SJSA1 (cell line): ENCODE data around the gene A2ML1. TPM values are rescaled to one million over a fixed set of nuclear protein-coding genes. Genes with fewer than 3 reads are reported as not detected.
"Not testable (repeated sequence)": the region's sequence is repeated elsewhere in the genome, so short reads cannot be mapped to it uniquely, and the experiment has no call there.

Experiments
- DNase-seq, 2 experiments: peaks; one replicate each; pipeline ENCODE4 v3.0.0-alpha.2; 2015 to 2020; ENCODE audit warnings: low spot score in 2 of 2, low read depth in 1 of 2
- H3K27ac ChIP-seq: fragments of 250-450 bp; sonication (Bioruptor Pico); 2 replicates; pipeline ENCODE4 v1.5.1; 2020; ENCODE audit warnings: mild to moderate bottlenecking, moderate library complexity
- H3K27me3 ChIP-seq: fragments of 250-450 bp; sonication (Bioruptor Pico); replicated peaks from 2 replicates; pipeline ENCODE4 v1.5.1; 2020; ENCODE audit warnings: mild to moderate bottlenecking, moderate library complexity
- H3K36me3 ChIP-seq: fragments of 250-450 bp; sonication (Bioruptor Pico); 2 replicates; pipeline ENCODE4 v1.5.1; 2020; ENCODE audit warnings: mild to moderate bottlenecking
- H3K4me1 ChIP-seq: fragments of 250-450 bp; sonication (Bioruptor Pico); replicated peaks from 2 replicates; pipeline ENCODE4 v1.6.1; 2021; ENCODE audit warnings: mild to moderate bottlenecking
- H3K4me3 ChIP-seq: fragments of 250-450 bp; sonication (Bioruptor Pico); 2 replicates; pipeline ENCODE4 v1.5.1; 2020; ENCODE audit warnings: mild to moderate bottlenecking
- H3K9me3 ChIP-seq: fragments of 250-450 bp; sonication (Bioruptor Pico); replicated peaks from 2 replicates; pipeline ENCODE4 v1.5.1; 2020; ENCODE audit warnings: mild to moderate bottlenecking
- total RNA-seq: library from RNA; depleted of rRNA; stranded (reverse); fragments of >200 nt; shearing (Covaris generic); gene quantifications from 2 replicates; pipeline ENCODE4 v1.2.3, GENCODE V29; 2014; rRNA removed

The A2ML1 gene
- total RNA-seq, 1 experiment from 2014 or later, result not detected

DNA sequence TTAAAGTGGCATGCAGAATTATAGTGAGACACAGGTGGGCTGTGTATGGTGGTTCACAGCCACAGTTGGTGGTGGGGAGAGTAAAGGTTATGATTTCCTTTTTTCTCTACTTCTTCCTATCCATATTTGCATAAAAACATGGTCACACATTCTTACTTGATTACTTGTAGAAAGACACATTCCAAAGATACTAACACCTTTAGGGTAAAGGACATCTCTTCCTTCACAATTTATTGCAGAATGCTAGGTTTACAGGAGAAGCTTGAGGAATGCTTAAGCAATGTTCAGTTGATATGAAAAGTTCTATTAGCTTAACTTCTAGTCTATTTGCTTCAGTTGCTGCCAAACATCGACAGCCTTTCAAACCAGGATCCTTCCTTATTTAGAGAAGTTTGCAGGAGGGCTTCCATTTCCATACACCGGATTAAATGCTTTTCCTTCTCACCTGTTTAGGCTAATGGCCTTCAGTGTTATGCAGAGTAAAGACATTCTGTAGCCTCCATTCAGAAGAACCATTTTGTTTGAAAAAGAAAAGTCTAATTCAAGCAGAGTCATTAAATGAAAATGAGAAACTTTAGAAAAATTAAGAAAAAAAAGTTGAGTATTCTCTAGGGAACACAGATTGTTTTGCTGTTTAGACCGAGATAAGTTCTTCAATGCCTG, 89.3 kb downstream of the A2ML1 start:
- H3K27me3 ChIP-seq, result no peaks in the 10 kb centered on the region
- no peaks in the 10 kb centered on the region for H3K36me3 ChIP-seq
- H3K9me3 ChIP-seq, result no peaks in the 10 kb centered on the region
- no peak overlapping the region for H3K27ac ChIP-seq
- DNase-seq, result no peak
- peaks cover 13% of the 10 kb centered on the region for H3K4me1 ChIP-seq
- H3K4me3 ChIP-seq, result no peak overlapping the region

DNA sequence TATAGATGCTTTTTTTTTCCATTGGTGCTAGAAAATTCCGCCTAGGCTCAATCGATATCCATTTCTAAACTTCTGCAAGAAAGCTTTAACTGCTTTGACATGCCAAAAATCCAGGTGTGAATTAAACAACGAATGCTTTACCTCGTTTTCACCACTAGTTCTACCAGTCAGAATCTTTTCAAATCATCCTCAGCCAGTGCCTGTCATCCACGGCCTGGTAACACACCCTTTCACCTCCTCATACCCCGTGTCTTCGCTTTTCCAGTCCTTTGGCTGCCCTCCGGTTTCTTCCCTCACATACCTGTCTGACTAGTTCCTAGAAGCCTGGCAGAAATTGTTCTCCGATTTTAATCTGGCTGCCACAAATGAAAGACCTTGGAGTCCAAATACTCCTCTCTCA, 90.5 kb downstream of the A2ML1 start:
- no peak for DNase-seq
- Histone ChIP-seq H3K9me3 (no peaks in the 10 kb centered on the region), H3K27me3 (no peaks in the 10 kb centered on the region), H3K4me3 (no peak overlapping the region), H3K36me3 (no peaks in the 10 kb centered on the region), H3K27ac (no peak overlapping the region), H3K4me1 (peaks cover 13% of the 10 kb centered on the region)

DNA sequence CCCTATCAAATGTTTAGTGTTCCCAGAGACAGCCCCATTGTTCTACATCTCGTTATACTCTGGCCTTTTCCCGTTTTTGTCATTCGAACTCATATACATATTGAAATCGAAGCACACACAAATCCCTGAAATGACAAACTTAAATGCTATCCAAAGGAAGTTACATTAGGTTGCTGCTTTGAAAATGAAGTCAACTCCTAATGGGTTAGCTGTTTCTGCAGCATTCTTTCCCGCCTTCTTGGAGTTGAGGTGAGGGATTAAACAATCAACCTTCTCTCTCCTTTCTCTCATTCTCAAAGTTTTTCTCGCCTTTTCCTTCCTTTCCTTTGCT, 91.2 kb downstream of the A2ML1 start:
- H3K36me3 ChIP-seq, result peaks cover 2% of the 10 kb centered on the region; the same call in 1 of the 2 replicates
- no peaks in the 10 kb centered on the region for H3K9me3 ChIP-seq
- H3K27ac ChIP-seq, result peak overlapping the region; percentile 80
- H3K4me3 ChIP-seq, result peak overlapping the region; percentile 75
- DNase-seq, result no peak
- peaks cover 13% of the 10 kb centered on the region for H3K4me1 ChIP-seq
- no peaks in the 10 kb centered on the region for H3K27me3 ChIP-seq

DNA sequence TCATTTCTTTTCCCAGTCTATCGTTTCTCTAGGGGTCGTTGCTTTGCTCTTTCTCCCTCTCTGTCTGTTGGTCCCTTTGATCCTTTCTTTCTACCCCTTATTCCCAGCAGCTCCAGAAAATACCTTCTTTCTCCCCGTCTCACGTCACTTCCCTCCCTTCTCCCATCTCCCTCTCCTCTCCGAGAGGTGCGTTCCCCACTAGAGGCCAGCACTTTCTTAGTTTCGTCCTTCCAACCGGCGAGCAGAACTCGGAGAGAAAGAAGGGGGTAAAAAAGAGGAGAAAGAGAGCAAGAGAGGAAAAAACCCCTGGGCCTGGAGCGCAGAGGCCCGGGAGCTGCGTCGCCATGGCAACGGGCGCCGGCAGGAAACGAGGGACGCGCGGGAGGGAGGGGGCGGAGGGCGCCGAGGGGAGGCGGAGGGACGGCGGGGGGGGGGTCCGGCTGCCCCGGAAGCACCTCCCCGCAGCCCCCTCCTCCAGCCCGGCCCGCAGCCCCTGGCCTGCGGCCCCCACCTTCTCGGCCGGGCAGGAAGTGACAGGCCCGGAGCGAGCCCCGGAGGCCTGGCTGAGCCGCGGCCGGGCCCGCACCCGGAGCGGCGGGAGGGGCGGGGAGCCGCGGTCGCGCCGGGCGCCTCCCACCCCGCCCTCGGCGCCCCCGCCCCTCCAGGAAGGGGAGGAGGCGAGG, 91.8 kb downstream of the A2ML1 start, which contains the start of gene PHC1:
Gene PHC1 (plus strand): TSS at position 477 of the 683 bp plus-strand sequence. CDS start 3,169 bp downstream, outside the sequence.
- Histone ChIP-seq H3K27ac (peak within 1 kb of the TSS; percentile 80), H3K4me1 (peaks cover 13% of the 10 kb centered on the region), H3K4me3 (peak within 1 kb of the TSS; percentile 75)
- not testable (repeated sequence) for H3K27me3 ChIP-seq, H3K9me3 ChIP-seq, H3K36me3 ChIP-seq
- DNase-seq, result peak; percentile 82 to 86

DNA sequence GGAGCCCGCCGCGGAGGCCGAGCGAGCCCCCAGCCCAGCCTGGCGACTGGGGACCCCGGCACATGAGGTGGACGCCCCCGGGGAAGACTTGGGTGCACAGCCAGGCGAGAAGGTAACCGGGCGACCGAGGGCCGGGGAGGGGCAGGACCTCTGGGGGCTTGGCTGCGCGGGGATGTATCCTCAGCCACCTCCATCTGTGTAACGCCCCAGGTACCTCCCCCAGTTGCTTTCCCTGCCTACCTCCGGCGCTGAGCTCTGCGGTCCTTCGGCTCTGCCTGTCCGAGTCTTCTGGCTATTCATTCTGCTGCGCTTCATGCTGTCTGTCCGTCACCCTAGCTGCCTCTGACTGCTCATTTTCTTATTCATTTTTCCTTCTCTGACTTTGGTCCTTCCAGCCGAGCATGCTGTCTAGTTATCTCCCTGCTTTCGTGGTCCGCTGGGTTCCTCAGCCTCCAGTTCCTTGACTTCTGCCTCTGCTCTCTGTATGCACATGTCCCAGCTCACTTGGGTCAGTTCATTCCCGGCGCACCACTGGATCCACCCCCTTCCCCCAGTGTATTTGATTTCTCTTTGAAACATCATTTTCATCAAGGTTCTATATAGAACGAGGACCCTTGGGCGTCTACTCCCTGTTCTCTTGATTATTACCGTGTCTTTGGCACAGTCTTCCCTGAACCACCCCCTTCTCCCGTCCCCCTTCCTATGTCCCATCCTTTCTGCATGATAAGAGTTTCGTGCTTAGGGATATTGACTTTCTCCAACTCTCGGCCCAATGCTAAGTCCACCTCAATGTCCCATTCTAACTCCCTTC, 92.5 kb downstream of the A2ML1 start:
- DNase-seq, result peak; percentile 49 to 54
- no peaks in the 10 kb centered on the region for H3K27me3 ChIP-seq
- H3K9me3 ChIP-seq, result no peaks in the 10 kb centered on the region
- peak overlapping the region; percentile 75 for H3K4me3 ChIP-seq
- H3K36me3 ChIP-seq, result peaks cover 13% of the 10 kb centered on the region; the same call in 1 of the 2 replicates
- H3K4me1 ChIP-seq, result peaks cover 13% of the 10 kb centered on the region
- H3K27ac ChIP-seq, result no peak overlapping the region; the same call in 1 of the 2 replicates

DNA sequence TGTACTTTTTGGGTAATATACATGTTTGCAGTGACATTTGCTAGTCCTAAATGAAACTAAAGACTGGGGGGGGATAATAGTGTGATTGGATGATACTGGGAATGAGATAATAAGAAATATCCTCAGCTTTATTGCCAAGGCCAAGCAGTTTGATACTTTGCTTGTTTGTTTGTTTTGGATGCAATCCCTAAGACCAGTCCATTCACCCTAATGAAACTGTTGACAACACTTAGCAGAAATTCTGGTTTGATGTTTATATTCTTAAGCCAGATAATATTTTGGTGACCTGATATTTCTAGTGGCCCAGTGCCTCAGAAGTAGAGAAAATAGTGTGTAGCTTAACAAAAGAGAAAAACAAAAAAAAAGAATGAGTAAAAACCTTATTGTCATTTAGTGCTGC, 93.7 kb downstream of the A2ML1 start:
- Histone ChIP-seq H3K9me3 (no peaks in the 10 kb centered on the region), H3K27ac (no peak overlapping the region), H3K4me3 (no peak overlapping the region), H3K4me1 (peaks cover 13% of the 10 kb centered on the region), H3K27me3 (no peaks in the 10 kb centered on the region), H3K36me3 (peaks cover 14% of the 10 kb centered on the region; the same call in 1 of the 2 replicates)
- no peak for DNase-seq

DNA sequence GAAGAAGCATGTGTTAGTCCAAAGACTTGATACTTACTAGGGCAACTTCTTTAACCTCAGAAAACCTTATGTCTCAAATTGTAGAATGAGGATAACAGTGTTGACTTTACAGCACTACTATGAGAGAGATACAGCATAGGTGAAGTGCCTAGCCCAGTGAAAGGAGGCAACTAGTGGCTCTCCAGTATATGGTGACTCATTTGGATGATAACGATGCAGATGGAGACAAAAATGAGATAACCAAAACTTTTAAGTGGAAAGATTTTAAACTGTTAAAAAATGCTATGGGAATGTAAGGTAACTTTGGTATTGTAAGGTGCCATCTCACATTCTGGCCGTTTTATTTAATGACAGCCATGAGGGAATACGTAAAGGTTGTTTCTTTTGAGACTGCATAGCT, 94.6 kb downstream of the A2ML1 start:
- no peaks in the 10 kb centered on the region for H3K27me3 ChIP-seq
- no peak for DNase-seq
- H3K4me3 ChIP-seq, result no peak overlapping the region
- H3K27ac ChIP-seq, result no peak overlapping the region
- peaks cover 13% of the 10 kb centered on the region for H3K4me1 ChIP-seq
- H3K36me3 ChIP-seq, result peaks cover 14% of the 10 kb centered on the region; the same call in 1 of the 2 replicates
- H3K9me3 ChIP-seq, result no peaks in the 10 kb centered on the region

DNA sequence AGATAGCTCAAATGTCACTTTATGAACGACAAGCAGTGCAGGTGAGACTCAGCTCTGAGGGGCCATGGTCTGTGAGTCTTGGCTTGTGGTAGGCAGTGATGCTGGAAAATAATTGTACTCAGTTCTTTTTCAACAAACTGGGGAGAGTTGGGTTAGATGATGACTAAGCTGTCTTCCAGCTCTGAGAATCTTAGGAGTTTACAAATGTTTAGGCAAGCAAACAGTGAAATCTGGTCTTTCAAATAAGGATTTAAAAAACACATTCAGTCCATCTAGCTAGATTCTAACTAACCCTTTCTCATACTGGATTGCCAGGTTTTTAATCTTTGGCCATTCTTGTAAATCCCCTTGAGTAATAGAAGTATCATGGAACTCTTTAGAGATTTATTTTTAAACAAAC, 95.3 kb downstream of the A2ML1 start:
- H3K27ac ChIP-seq, result no peak overlapping the region
- H3K27me3 ChIP-seq, result no peaks in the 10 kb centered on the region
- DNase-seq, result no peak
- H3K36me3 ChIP-seq, result peaks cover 16% of the 10 kb centered on the region
- H3K4me1 ChIP-seq, result peaks cover 13% of the 10 kb centered on the region
- H3K9me3 ChIP-seq, result no peaks in the 10 kb centered on the region
- H3K4me3 ChIP-seq, result no peak overlapping the region

DNA sequence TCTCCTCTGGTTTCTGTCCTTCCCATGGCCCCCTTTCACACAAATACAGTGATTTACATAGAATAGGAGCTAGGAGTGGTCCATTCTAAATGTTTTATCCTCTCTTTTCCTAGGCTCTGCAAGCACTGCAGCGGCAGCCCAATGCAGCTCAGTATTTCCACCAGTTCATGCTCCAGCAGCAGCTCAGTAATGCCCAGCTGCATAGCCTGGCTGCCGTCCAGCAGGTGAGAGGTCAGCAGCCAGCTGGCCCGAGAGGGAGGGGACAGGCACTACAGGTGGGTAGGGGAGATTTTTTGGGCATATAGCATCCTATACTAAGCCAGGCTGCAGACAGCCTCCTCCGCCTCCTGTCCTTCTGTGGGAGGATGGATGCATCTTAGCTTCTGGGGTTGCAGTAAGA, 97.2 kb downstream of the A2ML1 start:
- H3K4me1 ChIP-seq, H3K4me3 ChIP-seq, H3K27ac ChIP-seq, H3K27me3 ChIP-seq, DNase-seq, H3K9me3 ChIP-seq: not testable (repeated sequence)
- H3K36me3 ChIP-seq, result peaks cover 22% of the 10 kb centered on the region

DNA sequence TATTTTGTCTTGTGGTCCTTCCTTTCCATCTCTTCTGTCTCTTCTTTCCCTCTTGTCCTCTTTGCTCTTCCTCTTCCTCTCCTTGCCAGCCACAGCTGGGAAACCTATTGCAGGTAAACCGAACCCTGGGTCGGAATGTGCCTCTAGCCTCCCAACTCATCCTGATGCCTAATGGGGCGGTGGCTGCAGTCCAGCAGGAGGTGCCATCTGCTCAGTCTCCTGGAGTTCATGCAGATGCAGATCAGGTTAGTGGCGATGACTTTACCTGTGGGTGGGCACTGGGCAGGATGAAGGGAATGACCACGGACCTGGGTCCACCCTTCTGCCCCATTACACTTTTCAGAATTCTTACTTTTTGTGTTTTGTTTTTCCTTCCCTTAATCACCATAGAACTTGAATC, 100.1 kb downstream of the A2ML1 start:
- Histone ChIP-seq H3K27me3 (no peaks in the 10 kb centered on the region), H3K36me3 (peaks cover 22% of the 10 kb centered on the region), H3K4me3 (no peak overlapping the region), H3K9me3 (no peaks in the 10 kb centered on the region), H3K27ac (no peak overlapping the region), H3K4me1 (no peaks in the 10 kb centered on the region)
- DNase-seq, result no peak

Other genes with a start within 250 kb of the A2ML1 start
- not detected in 2 replicates for gene AICDA, start 209.8 kb upstream of the A2ML1 start, total RNA-seq
- 1.7 and 2.3 TPM in 2 replicates for gene MFAP5, start 159.8 kb upstream of the A2ML1 start, total RNA-seq
- 16.6 and 21.4 TPM in 2 replicates for gene RIMKLB, start 124.6 kb upstream of the A2ML1 start, total RNA-seq
- gene PHC1, start 91.9 kb downstream of the A2ML1 start, total RNA-seq, result 22.5 and 23.4 TPM in 2 replicates
- 157 and 162 TPM in 2 replicates for gene M6PR, start 127.0 kb downstream of the A2ML1 start, total RNA-seq
- gene KLRG1, start 166.9 kb downstream of the A2ML1 start, total RNA-seq, result 0.13 TPM in 1 of 2 replicates, not detected in the other